Smooth muscle cell (in vitro differentiated cells): Measurements from ENCODE around the gene NAALADL2. TPM values are rescaled to one million over a fixed set of nuclear protein-coding genes. Genes with fewer than 3 reads are reported as not detected.

Source experiments
- DNase-seq: peaks from one replicate; lab custom pipeline; 2025; ENCODE audit not compliant: unreplicated experiment; lab: John Stamatoyannopoulos, UW
- H2AFZ ChIP-seq: fragments of 200-600 bp; sonication (generic); 2 replicates; pipeline ENCODE4 v1.6.0; 2016; ENCODE audit warnings: antibody characterized with exemption, low read depth, mild to moderate bottlenecking
- H3F3A ChIP-seq: fragments of 200-600 bp; sonication (generic); 2 replicates; pipeline ENCODE4 v1.6.0; 2017; ENCODE audit warnings: antibody characterized with exemption, low read depth
- H3K27ac ChIP-seq: fragments of 200-600 bp; sonication (generic); 2 replicates; pipeline ENCODE4 v1.5.1; 2016; ENCODE audit warnings: low read depth, mild to moderate bottlenecking
- H3K27me3 ChIP-seq: fragments of 200-600 bp; sonication (generic); 2 replicates; pipeline ENCODE4 v1.6.1; 2016; ENCODE audit warnings: low read depth, mild to moderate bottlenecking
- H3K36me3 ChIP-seq: fragments of 200-600 bp; sonication (generic); 2 replicates; pipeline ENCODE4 v1.5.1; 2016; ENCODE audit warnings: low read depth
- H3K4me1 ChIP-seq: fragments of 200-600 bp; sonication (generic); 2 replicates; pipeline ENCODE4 v1.5.1; 2016; ENCODE audit warnings: low read depth
- H3K4me2 ChIP-seq: fragments of 200-600 bp; sonication (generic); 2 replicates; pipeline ENCODE4 v1.6.0; 2016; ENCODE audit warnings: mild to moderate bottlenecking
- H3K4me3 ChIP-seq: fragments of 200-600 bp; sonication (generic); 2 replicates; pipeline ENCODE4 v1.5.1; 2016; ENCODE audit warnings: mild to moderate bottlenecking
- H3K79me2 ChIP-seq: fragments of 200-600 bp; sonication (generic); 2 replicates; pipeline ENCODE4 v1.6.0; 2016; ENCODE audit warnings: low read depth, mild to moderate bottlenecking
- H3K9ac ChIP-seq: fragments of 200-600 bp; sonication (generic); 2 replicates; pipeline ENCODE4 v1.6.0; 2016; ENCODE audit warnings: low read depth
- H3K9me3 ChIP-seq: fragments of 200-600 bp; sonication (generic); replicated peaks from 2 replicates; pipeline ENCODE4 v1.5.1; 2016; ENCODE audit warnings: low read depth
- H4K20me1 ChIP-seq: fragments of 200-600 bp; sonication (generic); 2 replicates; pipeline ENCODE4 v1.6.0; 2016; ENCODE audit warnings: low read depth
- WGBS: methylation state at CpG from one replicate; pipeline ENCODE4 v1.1.7; 2016; ENCODE audit warnings: low lambda C conversion rate; 5-methylcytosine and 5-hydroxymethylcytosine counted together
- polyA plus RNA-seq: library from polyadenylated mRNA; unstranded; fragments of >200 nt; fragmentation: Nextera tagmentation; extraction: Ambion mirVana; gene quantifications from 2 replicates; pipeline ENCODE4 v1.2.1, GENCODE V29; 2016
- total RNA-seq: library from RNA; depleted of rRNA; stranded (reverse); fragments of >200 nt; gene quantifications from 2 replicates; pipeline ENCODE4 v1.2.3, GENCODE V29; 2014
- TF ChIP-seq, protein P1 (sequence below): fragments of 200-600 bp; sonication (generic); IDR thresholded peaks from 2 replicates; pipeline ENCODE4 v1.5.1; 2017; ENCODE audit warnings: borderline replicate concordance, mild to moderate bottlenecking, antibody characterized with exemption; ENCODE audit not compliant: insufficient read depth, poor library complexity, severe bottlenecking

Gene NAALADL2
- total and polyA plus RNA-seq, 2 experiments from 2014 or later, result 2.5 to 13.8 TPM

DNA sequence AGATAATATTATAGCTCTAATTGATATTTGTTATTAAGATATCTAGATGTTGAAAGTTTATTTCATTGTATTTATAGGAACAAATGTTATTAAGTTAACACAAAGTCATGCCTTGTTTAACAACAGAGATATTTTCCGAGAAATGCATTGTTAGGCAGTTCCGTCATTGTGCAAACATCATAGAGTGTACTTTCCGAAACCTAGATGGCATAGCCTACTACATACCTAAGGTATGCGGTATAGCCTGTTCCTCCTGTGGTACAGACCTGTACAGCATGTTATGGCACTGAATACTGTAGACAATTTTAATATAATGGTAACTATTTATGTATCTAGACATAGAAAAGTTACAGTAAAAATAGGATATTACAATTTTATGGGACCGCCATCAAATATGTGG, 114.3 kb downstream of the NAALADL2 start:
- Histone ChIP-seq H3K27ac (peak overlapping the region; percentile 93), H3K4me2 (peak overlapping the region; percentile 22), H3K4me3 (no peak overlapping the region), H3K36me3 (no peaks in the 10 kb centered on the region), H2AFZ (no peak overlapping the region), H3K27me3 (no peaks in the 10 kb centered on the region), H4K20me1 (no peaks in the 10 kb centered on the region), H3K4me1 (no peaks in the 10 kb centered on the region), H3K9ac (peak overlapping the region; percentile 30), H3K79me2 (no peaks in the 10 kb centered on the region), H3F3A (no peaks in the 10 kb centered on the region), H3K9me3 (no peaks in the 10 kb centered on the region)
- DNase-seq, result no peak
- TF ChIP-seq, protein P1, sequence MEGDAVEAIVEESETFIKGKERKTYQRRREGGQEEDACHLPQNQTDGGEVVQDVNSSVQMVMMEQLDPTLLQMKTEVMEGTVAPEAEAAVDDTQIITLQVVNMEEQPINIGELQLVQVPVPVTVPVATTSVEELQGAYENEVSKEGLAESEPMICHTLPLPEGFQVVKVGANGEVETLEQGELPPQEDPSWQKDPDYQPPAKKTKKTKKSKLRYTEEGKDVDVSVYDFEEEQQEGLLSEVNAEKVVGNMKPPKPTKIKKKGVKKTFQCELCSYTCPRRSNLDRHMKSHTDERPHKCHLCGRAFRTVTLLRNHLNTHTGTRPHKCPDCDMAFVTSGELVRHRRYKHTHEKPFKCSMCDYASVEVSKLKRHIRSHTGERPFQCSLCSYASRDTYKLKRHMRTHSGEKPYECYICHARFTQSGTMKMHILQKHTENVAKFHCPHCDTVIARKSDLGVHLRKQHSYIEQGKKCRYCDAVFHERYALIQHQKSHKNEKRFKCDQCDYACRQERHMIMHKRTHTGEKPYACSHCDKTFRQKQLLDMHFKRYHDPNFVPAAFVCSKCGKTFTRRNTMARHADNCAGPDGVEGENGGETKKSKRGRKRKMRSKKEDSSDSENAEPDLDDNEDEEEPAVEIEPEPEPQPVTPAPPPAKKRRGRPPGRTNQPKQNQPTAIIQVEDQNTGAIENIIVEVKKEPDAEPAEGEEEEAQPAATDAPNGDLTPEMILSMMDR, result no peak
- WGBS, result 78% methylated on average over 5 of the region's 5 CpGs

GRCh38 chr3:174986685-174987084, 127.6 kb downstream of the NAALADL2 start:
- Histone ChIP-seq H3K27ac (no peak overlapping the region), H2AFZ (no peak overlapping the region), H3K27me3 (no peaks in the 10 kb centered on the region), H3K36me3 (no peaks in the 10 kb centered on the region), H3K79me2 (no peaks in the 10 kb centered on the region), H3K4me1 (no peaks in the 10 kb centered on the region), H3K4me2 (peak overlapping the region; percentile 7), H3K4me3 (no peak overlapping the region), H3K9ac (no peak overlapping the region), H3F3A (no peaks in the 10 kb centered on the region), H3K9me3 (no peaks in the 10 kb centered on the region), H4K20me1 (no peaks in the 10 kb centered on the region)
- TF ChIP-seq, protein P1, result no peak
- no peak for DNase-seq

DNA sequence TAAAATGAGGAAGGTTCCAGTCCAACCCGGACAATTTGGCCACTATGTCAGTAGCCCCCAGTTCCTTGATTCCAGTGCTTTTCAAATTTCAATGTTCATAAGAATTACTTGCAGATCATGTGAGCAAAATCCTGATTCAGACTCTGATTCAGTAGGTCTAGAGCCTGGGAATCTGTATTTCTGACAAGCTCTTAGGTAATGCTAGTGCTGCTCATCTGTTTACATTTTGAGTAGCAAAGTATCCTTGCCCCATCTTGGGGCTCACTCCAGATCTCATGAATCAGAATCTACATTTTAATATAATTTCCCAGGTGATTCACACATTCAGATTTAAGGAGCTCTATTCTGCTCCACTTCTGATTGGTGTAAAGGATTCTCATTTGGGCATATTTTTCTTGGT, 142.0 kb downstream of the NAALADL2 start:
- TF ChIP-seq, protein P1, result no peak
- 93% methylated on average over 1 of the region's 1 CpG for WGBS

DNA sequence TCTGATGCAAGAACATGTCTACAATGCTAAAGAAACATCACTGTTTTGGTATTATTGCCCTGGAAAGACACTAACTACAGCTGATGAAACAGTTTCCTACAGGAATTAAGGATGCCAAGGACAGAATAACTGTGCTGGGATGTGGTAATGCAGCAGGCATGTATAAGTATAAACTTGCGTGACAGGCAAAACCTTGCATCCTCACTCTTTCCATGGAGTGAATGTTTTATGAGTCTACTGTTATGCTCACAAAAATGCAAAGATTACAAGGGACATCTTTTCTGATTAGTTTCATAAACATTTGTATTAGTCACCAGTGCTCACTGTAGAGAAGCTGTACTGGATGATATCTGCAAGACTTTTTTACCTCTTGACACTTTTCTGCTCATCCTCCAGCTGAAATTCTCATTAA, 143.6 kb downstream of the NAALADL2 start:
- TF ChIP-seq, protein P1, result no peak
- no peaks in the 10 kb centered on the region for H3F3A ChIP-seq
- WGBS, result 5% methylated on average over 1 of the region's 1 CpG
- H4K20me1 ChIP-seq, result no peaks in the 10 kb centered on the region
- H3K79me2 ChIP-seq, result no peaks in the 10 kb centered on the region
- H3K9me3 ChIP-seq, result no peaks in the 10 kb centered on the region
- no peak overlapping the region for H3K4me3 ChIP-seq
- no peak for DNase-seq
- peak overlapping the region; percentile 97 for H3K27ac ChIP-seq
- no peaks in the 10 kb centered on the region for H3K4me1 ChIP-seq
- peak overlapping the region; percentile 47 for H3K4me2 ChIP-seq
- H2AFZ ChIP-seq, result no peak overlapping the region
- H3K9ac ChIP-seq, result peak overlapping the region; percentile 75
- no peaks in the 10 kb centered on the region for H3K27me3 ChIP-seq
- H3K36me3 ChIP-seq, result no peaks in the 10 kb centered on the region

More for the DNA sequence above, 142.0 kb downstream of the NAALADL2 start:
- Histone ChIP-seq H2AFZ (no peak overlapping the region), H3K4me3 (no peak overlapping the region), H3K79me2 (no peaks in the 10 kb centered on the region), H3K9ac (no peak overlapping the region), H4K20me1 (no peaks in the 10 kb centered on the region), H3K4me1 (no peaks in the 10 kb centered on the region), H3F3A (no peaks in the 10 kb centered on the region), H3K4me2 (no peak overlapping the region), H3K36me3 (no peaks in the 10 kb centered on the region), H3K27me3 (no peaks in the 10 kb centered on the region), H3K9me3 (no peaks in the 10 kb centered on the region), H3K27ac (peak overlapping the region; percentile 97)
- DNase-seq, result no peak
